HG03439 (cell line): ENCODE data around the gene MRPL37.
"Not testable (repeated sequence)": the region's sequence is repeated elsewhere in the genome, so short reads cannot be mapped to it uniquely, and the experiment has no call there.

Experiments
- ATAC-seq: cut with Tn5 transposase; IDR thresholded peaks from one replicate; pipeline ENCODE4 v1.9.1; 2021; ENCODE audit warnings: mild to moderate bottlenecking, moderate library complexity; ENCODE audit not compliant: unreplicated experiment

Gene MRPL37

GRCh38 chr1:54171606-54172005 lies 28.4 kb upstream of the MRPL37 start:
- ATAC-seq: no peak

- ATAC-seq: no peak
Measured at GRCh38 chr1:54172614-54173599, 27.1 kb upstream of the MRPL37 start.

- no peak for ATAC-seq
Measured at GRCh38 chr1:54173681-54174080, 26.3 kb upstream of the MRPL37 start.

- no peak for ATAC-seq
Measured at GRCh38 chr1:54174106-54174505, 25.9 kb upstream of the MRPL37 start.

GRCh38 chr1:54176621-54177327 lies 23.2 kb upstream of the MRPL37 start:
- no peak for ATAC-seq

- no peak for ATAC-seq
Measured at GRCh38 chr1:54177726-54178125, 22.2 kb upstream of the MRPL37 start.

GRCh38 chr1:54178296-54179070 lies 21.5 kb upstream of the MRPL37 start:
- no peak for ATAC-seq

GRCh38 chr1:54180701-54181360 lies 19.1 kb upstream of the MRPL37 start:
- no peak for ATAC-seq

- no peak for ATAC-seq
Measured at GRCh38 chr1:54186056-54186455, 13.9 kb upstream of the MRPL37 start.

- ATAC-seq: no peak
Measured at GRCh38 chr1:54188291-54188690, 11.7 kb upstream of the MRPL37 start.

- no peak for ATAC-seq
Measured at GRCh38 chr1:54190526-54190925, 9.4 kb upstream of the MRPL37 start.

GRCh38 chr1:54191525-54191924 lies 8.4 kb upstream of the MRPL37 start:
- no peak for ATAC-seq

- ATAC-seq: no peak
Measured at GRCh38 chr1:54193453-54193852, 6.5 kb upstream of the MRPL37 start.

- ATAC-seq: no peak
Measured at GRCh38 chr1:54199151-54199764, 709 bp upstream of the MRPL37 start.

GRCh38 chr1:54200519-54200997 lies 591 bp downstream of the MRPL37 start:
- no peak for ATAC-seq

- ATAC-seq: no peak
Measured at GRCh38 chr1:54204199-54204598, 4.2 kb downstream of the MRPL37 start.

- no peak for ATAC-seq
Measured at GRCh38 chr1:54207287-54207686, 7.3 kb downstream of the MRPL37 start.

GRCh38 chr1:54207896-54208295 lies 7.9 kb downstream of the MRPL37 start:
- not testable (repeated sequence) for ATAC-seq

GRCh38 chr1:54212872-54213271 lies 12.9 kb downstream of the MRPL37 start:
- no peak for ATAC-seq

- no peak for ATAC-seq
Measured at GRCh38 chr1:54215523-54215922, 15.6 kb downstream of the MRPL37 start.
